RWPE2 (cell line): ENCODE measurements around the gene MYH7.

Source experiments
- ATAC-seq: fragments of 200-7000 bp; cut with Tn5 transposase; 3 replicates; pipeline ENCODE4 v1.9.1; 2021; ENCODE audit warnings: low read depth
- DNase-seq: peaks from one replicate; pipeline ENCODE4 v3.0.0-alpha.2; 2020; ENCODE audit warnings: low spot score
- H3K27ac ChIP-seq: fragments of 450-650 bp; 2 replicates; pipeline ENCODE4 v1.5.1; 2017; ENCODE audit warnings: mild to moderate bottlenecking; ENCODE audit not compliant: poor library complexity, severe bottlenecking
- H3K27me3 ChIP-seq: fragments of 250-450 bp; sonication (Bioruptor Pico); 2 replicates; pipeline ENCODE4 v1.5.1; 2021; ENCODE audit warnings: mild to moderate bottlenecking, moderate library complexity; ENCODE audit not compliant: insufficient read depth, poor library complexity, severe bottlenecking
- H3K36me3 ChIP-seq: fragments of 250-450 bp; sonication (Bioruptor Pico); 2 replicates; pipeline ENCODE4 v1.5.1; 2020; ENCODE audit warnings: low read depth, mild to moderate bottlenecking, moderate library complexity
- H3K4me1 ChIP-seq: fragments of 250-450 bp; sonication (Bioruptor Pico); 2 replicates; pipeline ENCODE4 v1.5.1; 2021; ENCODE audit warnings: mild to moderate bottlenecking, moderate library complexity; ENCODE audit not compliant: insufficient read depth, poor library complexity, severe bottlenecking
- H3K4me3 ChIP-seq: fragments of 250-450 bp; sonication (Bioruptor Pico); 2 replicates; pipeline ENCODE4 v1.5.1; 2021; ENCODE audit warnings: mild to moderate bottlenecking, moderate library complexity; ENCODE audit not compliant: severe bottlenecking
- H3K9me3 ChIP-seq: fragments of 250-450 bp; sonication (Bioruptor Pico); 2 replicates; pipeline ENCODE4 v1.5.1; 2021; ENCODE audit warnings: mild to moderate bottlenecking, moderate library complexity; ENCODE audit not compliant: severe bottlenecking
- TF ChIP-seq, protein P1 (sequence below): fragments of 450-650 bp; IDR thresholded peaks from one replicate; pipeline ENCODE4 v1.5.1; 2017; ENCODE audit warnings: mild to moderate bottlenecking, moderate library complexity; ENCODE audit not compliant: poor library complexity, severe bottlenecking

MYH7 gene

DNA sequence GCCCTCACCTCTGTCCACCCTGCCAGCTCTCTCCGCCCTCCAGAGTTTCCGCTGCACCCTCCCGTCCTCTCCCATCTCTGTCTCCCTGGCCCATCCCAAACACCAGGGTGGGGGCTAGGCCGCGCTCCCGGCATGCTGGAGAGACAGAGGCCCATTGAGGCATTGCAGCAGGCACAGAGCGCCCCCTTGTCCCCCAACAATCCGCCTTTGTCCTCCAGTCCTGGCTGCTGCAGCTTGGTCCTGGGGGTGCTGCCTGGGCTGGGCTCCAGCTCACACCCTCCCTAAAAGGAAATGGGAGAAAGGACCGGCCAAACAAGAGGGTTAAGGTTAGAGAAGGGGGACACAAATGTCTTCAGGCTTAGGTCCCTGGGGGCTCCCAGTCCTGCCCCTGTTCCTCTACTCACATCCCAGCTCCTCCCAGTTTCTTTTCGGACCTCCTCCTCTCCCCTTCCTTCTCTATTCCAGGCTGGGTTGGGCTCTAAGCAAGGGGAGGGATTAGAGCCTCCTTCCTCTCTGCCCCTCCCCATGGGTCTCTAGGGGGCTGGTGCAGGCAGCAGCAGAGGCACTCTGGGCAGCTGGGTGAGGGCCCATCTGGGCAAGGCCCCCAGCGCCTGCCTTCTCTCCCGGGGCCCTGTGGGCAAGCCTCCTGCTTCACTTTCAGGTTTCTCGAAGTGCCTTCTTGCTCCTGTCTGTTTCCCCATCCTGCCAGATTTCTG, 58.8 kb downstream of the MYH7 start, which contains the start of gene CMTM5:
Gene CMTM5 (plus strand): TSS at position 565 of the 716 bp plus-strand sequence. CDS start 206 bp downstream, outside the sequence.
- no peak for DNase-seq
- Histone ChIP-seq H3K27me3 (no peaks in the 10 kb centered on the region), H3K4me3 (no peak within 1 kb of the TSS), H3K36me3 (no peaks in the 10 kb centered on the region), H3K4me1 (no peaks in the 10 kb centered on the region), H3K9me3 (no peaks in the 10 kb centered on the region), H3K27ac (no peak within 1 kb of the TSS)
- TF ChIP-seq, protein P1, sequence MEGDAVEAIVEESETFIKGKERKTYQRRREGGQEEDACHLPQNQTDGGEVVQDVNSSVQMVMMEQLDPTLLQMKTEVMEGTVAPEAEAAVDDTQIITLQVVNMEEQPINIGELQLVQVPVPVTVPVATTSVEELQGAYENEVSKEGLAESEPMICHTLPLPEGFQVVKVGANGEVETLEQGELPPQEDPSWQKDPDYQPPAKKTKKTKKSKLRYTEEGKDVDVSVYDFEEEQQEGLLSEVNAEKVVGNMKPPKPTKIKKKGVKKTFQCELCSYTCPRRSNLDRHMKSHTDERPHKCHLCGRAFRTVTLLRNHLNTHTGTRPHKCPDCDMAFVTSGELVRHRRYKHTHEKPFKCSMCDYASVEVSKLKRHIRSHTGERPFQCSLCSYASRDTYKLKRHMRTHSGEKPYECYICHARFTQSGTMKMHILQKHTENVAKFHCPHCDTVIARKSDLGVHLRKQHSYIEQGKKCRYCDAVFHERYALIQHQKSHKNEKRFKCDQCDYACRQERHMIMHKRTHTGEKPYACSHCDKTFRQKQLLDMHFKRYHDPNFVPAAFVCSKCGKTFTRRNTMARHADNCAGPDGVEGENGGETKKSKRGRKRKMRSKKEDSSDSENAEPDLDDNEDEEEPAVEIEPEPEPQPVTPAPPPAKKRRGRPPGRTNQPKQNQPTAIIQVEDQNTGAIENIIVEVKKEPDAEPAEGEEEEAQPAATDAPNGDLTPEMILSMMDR: no peak
- no peak for ATAC-seq

GRCh38 chr14:23375527-23376251, 59.8 kb downstream of the MYH7 start:
- TF ChIP-seq, protein P1: no peak
- H3K27me3 ChIP-seq: no peaks in the 10 kb centered on the region
- DNase-seq: no peak

GRCh38 chr14:23373041-23373440, 62.4 kb downstream of the MYH7 start:
- H3K36me3 ChIP-seq: no peaks in the 10 kb centered on the region
- H3K4me1 ChIP-seq: no peaks in the 10 kb centered on the region
- no peaks in the 10 kb centered on the region for H3K9me3 ChIP-seq
- no peaks in the 10 kb centered on the region for H3K27me3 ChIP-seq
- TF ChIP-seq, protein P1: no peak
- no peak overlapping the region for H3K27ac ChIP-seq
- H3K4me3 ChIP-seq: no peak overlapping the region
- ATAC-seq: no peak
- no peak for DNase-seq

More at GRCh38 chr14:23375527-23376251, 59.8 kb downstream of the MYH7 start:
- Histone ChIP-seq H3K4me1 (no peaks in the 10 kb centered on the region), H3K27ac (no peak overlapping the region), H3K9me3 (no peaks in the 10 kb centered on the region), H3K4me3 (no peak overlapping the region), H3K36me3 (no peaks in the 10 kb centered on the region)
- no peak for ATAC-seq

DNA sequence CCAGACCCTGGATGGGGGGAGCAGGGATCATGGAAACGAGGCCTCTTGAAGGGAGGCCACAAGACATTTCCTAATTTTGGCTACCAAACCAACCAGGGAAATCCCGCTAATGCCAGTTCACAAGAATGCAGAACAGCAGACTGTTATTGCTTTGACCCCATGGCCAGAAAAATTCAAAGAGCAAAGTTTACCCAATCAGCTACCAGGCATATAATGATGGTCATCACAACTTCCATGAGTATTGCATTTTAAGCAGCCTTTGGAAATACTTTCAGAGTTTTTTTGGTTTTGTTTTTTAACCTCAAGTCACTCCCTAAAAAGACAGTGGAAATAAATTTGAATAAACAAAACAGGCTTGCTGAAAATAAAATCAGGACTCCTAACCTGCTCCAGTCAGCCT, 63.0 kb downstream of the MYH7 start, which contains the start of gene IL25:
Gene IL25 (plus strand): TSS at position 301 of the 400 bp plus-strand sequence.
- H3K9me3 ChIP-seq: no peaks in the 10 kb centered on the region
- H3K27me3 ChIP-seq: no peaks in the 10 kb centered on the region
- TF ChIP-seq, protein P1: no peak
- H3K27ac ChIP-seq: no peak within 1 kb of the TSS
- DNase-seq: no peak
- H3K4me3 ChIP-seq: no peak within 1 kb of the TSS
- H3K36me3 ChIP-seq: no peaks in the 10 kb centered on the region
- ATAC-seq: no peak
- H3K4me1 ChIP-seq: no peaks in the 10 kb centered on the region
